Kidney epithelial cell (primary cell): ENCODE data around the gene BET1L. TPM values are rescaled to one million over a fixed set of nuclear protein-coding genes. Genes with fewer than 3 reads are reported as not detected.

ENCODE experiments used
- DNase-seq: peaks from one replicate; pipeline ENCODE4 v3.0.0-alpha.2; 2010; ENCODE audit warnings: low read depth
- H3K27me3 ChIP-seq: 2 replicates; pipeline ENCODE4 v1.6.0; 2011; ENCODE audit warnings: low read length; ENCODE audit not compliant: control insufficient read depth, insufficient read depth
- H3K36me3 ChIP-seq: 2 replicates; pipeline ENCODE4 v1.5.1; 2011; ENCODE audit warnings: low read length; ENCODE audit not compliant: control insufficient read depth, insufficient read depth
- H3K4me3 ChIP-seq: 2 replicates; pipeline ENCODE4 v1.5.1; 2011; ENCODE audit warnings: low read depth, mild to moderate bottlenecking, control low read depth, low read length
- CTCF ChIP-seq: IDR thresholded peaks from 2 replicates; pipeline ENCODE4 v1.5.1; 2011; ENCODE audit warnings: mild to moderate bottlenecking, moderate library complexity, low read length, control low read depth, inconsistent platforms; ENCODE audit not compliant: insufficient read depth, poor library complexity, severe bottlenecking
- total RNA-seq: library from RNA; depleted of rRNA; stranded (reverse); fragments of >200 nt; gene quantifications from 2 replicates; pipeline ENCODE4 v1.2.3, GENCODE V29; 2015

BET1L gene
- total RNA-seq, 1 donor from 2014 or later: 31.1 TPM

GRCh38 chr11:209275-210121, 2.3 kb upstream of the BET1L start:
- no peaks in the 10 kb centered on the region for H3K27me3 ChIP-seq
- H3K4me3 ChIP-seq: peak overlapping the region; percentile 90
- TF ChIP-seq CTCF: no peak
- peaks cover 18% of the 10 kb centered on the region for H3K36me3 ChIP-seq
- DNase-seq: no peak

GRCh38 chr11:208917-209260, 1.7 kb upstream of the BET1L start:
- Histone ChIP-seq H3K4me3 (peak overlapping the region; percentile 90), H3K36me3 (peaks cover 17% of the 10 kb centered on the region), H3K27me3 (no peaks in the 10 kb centered on the region)
- no peak for DNase-seq
- TF ChIP-seq CTCF: no peak

- no peaks in the 10 kb centered on the region for H3K27me3 ChIP-seq
- TF ChIP-seq CTCF: no peak
- DNase-seq: no peak
- H3K36me3 ChIP-seq: peaks cover 17% of the 10 kb centered on the region
- peak overlapping the region; percentile 90 for H3K4me3 ChIP-seq
These were observed 1.1 kb upstream of the BET1L start for GRCh38 chr11:208181-208916.

GRCh38 chr11:207863-208180, 623 bp upstream of the BET1L start:
- Histone ChIP-seq H3K27me3 (no peaks in the 10 kb centered on the region), H3K4me3 (peak overlapping the region; percentile 90), H3K36me3 (peaks cover 14% of the 10 kb centered on the region)
- no peak for TF ChIP-seq CTCF
- DNase-seq: no peak

- DNase-seq: no peak
- H3K4me3 ChIP-seq: peak overlapping the region; percentile 90
- no peaks in the 10 kb centered on the region for H3K27me3 ChIP-seq
- peaks cover 11% of the 10 kb centered on the region for H3K36me3 ChIP-seq
- TF ChIP-seq CTCF: no peak
These were observed 532 bp downstream of the BET1L start for GRCh38 chr11:206526-207207.
